GM12891 (cell line): ENCODE results near the gene ZACN.

Experiments used
- POLR2AphosphoS5 ChIP-seq: IDR thresholded peaks from 2 replicates; pipeline ENCODE4 v1.6.1; 2011; ENCODE audit warnings: low read depth, low read length, control low read depth
- TAF1 ChIP-seq: IDR thresholded peaks from 2 replicates; pipeline ENCODE4 v1.6.1; 2011; ENCODE audit warnings: low read depth, low read length, control low read depth

GRCh38 chr17:76104140-76104895 is 25.3 kb downstream of the ZACN start:
- TF ChIP-seq POLR2AphosphoS5: no peak
- TF ChIP-seq TAF1: no peak
